KMS-11 (cell line): Measurements from ENCODE around the gene RBM27.

ENCODE experiments used
- H2AFZ ChIP-seq: fragments of 200-600 bp; sonication (generic); 2 replicates; pipeline ENCODE4 v1.6.1; 2016; ENCODE audit warnings: antibody characterized with exemption, mixed run types, low read depth
- H3K27ac ChIP-seq: fragments of 200-600 bp; sonication (generic); 2 replicates; pipeline ENCODE4 v1.6.1; 2016; ENCODE audit warnings: mild to moderate bottlenecking, mixed run types
- H3K27me3 ChIP-seq: fragments of 200-600 bp; sonication (generic); 2 replicates; pipeline ENCODE4 v1.6.1; 2017; ENCODE audit warnings: mild to moderate bottlenecking, low read depth, mixed run types, moderate library complexity; ENCODE audit not compliant: insufficient read depth
- H3K36me3 ChIP-seq: fragments of 200-600 bp; sonication (generic); 2 replicates; pipeline ENCODE4 v1.6.1; 2017; ENCODE audit warnings: mild to moderate bottlenecking, mixed run types; ENCODE audit not compliant: insufficient read depth
- H3K4me1 ChIP-seq: fragments of 200-600 bp; sonication (generic); 2 replicates; pipeline ENCODE4 v1.6.1; 2016; ENCODE audit warnings: mild to moderate bottlenecking, low read depth, mixed run types; ENCODE audit not compliant: poor library complexity, severe bottlenecking
- H3K4me2 ChIP-seq: fragments of 200-600 bp; sonication (generic); 2 replicates; pipeline ENCODE4 v1.7.0; 2016; ENCODE audit warnings: mild to moderate bottlenecking, mixed run types
- H3K4me3 ChIP-seq: fragments of 200-600 bp; sonication (generic); IDR thresholded peaks from 2 replicates; pipeline ENCODE4 v1.6.1; 2017; ENCODE audit warnings: low read depth, low read length, mixed read lengths; ENCODE audit not compliant: insufficient read depth
- H3K79me2 ChIP-seq: fragments of 200-600 bp; sonication (generic); 2 replicates; pipeline ENCODE4 v1.6.1; 2016; ENCODE audit warnings: low read depth, mixed run types; ENCODE audit not compliant: insufficient read depth
- H3K9ac ChIP-seq: fragments of 200-600 bp; sonication (generic); 2 replicates; pipeline ENCODE4 v1.6.1; 2016; ENCODE audit warnings: mild to moderate bottlenecking, mixed run types
- H4K20me1 ChIP-seq: fragments of 200-600 bp; sonication (generic); 2 replicates; pipeline ENCODE4 v1.6.1; 2016; ENCODE audit warnings: mild to moderate bottlenecking, mixed run types; ENCODE audit not compliant: insufficient read depth
- CTCF ChIP-seq: fragments of 200-600 bp; sonication (generic); conservative IDR thresholded peaks from 2 replicates; pipeline ENCODE4 v1.6.1; 2017; ENCODE audit warnings: low read depth, mild to moderate bottlenecking, antibody characterized with exemption, low read length, moderate library complexity, mixed read lengths

The RBM27 gene

DNA sequence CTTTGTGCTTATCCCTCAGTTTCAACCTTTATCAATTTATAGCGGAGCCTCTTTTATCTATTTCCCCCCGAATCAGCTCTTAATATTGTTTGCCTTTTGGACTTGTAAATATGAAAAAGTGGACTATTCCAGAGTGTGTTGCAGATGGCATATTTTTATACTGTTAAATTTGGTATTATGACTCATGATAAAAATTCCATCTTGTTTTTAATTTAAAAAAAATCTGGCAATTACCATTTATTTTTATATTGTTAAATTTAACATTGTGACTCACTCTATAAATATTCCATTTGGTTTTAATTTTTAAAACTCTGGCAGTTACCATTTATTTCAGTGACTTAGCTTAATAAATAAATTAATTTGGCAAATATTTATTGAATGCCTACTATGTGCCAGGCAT lies 37.5 kb downstream of the RBM27 start:
- Histone ChIP-seq H3K4me3 (no peak overlapping the region), H3K4me1 (peaks cover 13% of the 10 kb centered on the region), H3K9ac (no peak overlapping the region), H3K27ac (no peak overlapping the region), H2AFZ (no peak overlapping the region), H3K36me3 (no peaks in the 10 kb centered on the region; the same call in 1 of the 2 replicates), H4K20me1 (no peaks in the 10 kb centered on the region), H3K27me3 (no peaks in the 10 kb centered on the region), H3K79me2 (no peaks in the 10 kb centered on the region; the same call in 1 of the 2 replicates), H3K4me2 (no peak overlapping the region)
- TF ChIP-seq CTCF: no peak

GRCh38 chr5:146243247-146243646 lies 39.8 kb downstream of the RBM27 start:
- Histone ChIP-seq H3K4me3 (no peak overlapping the region), H3K79me2 (no peaks in the 10 kb centered on the region; the same call in 1 of the 2 replicates), H2AFZ (no peak overlapping the region), H3K36me3 (no peaks in the 10 kb centered on the region), H3K27ac (no peak overlapping the region), H3K9ac (no peak overlapping the region), H3K4me2 (no peak overlapping the region), H4K20me1 (no peaks in the 10 kb centered on the region), H3K27me3 (no peaks in the 10 kb centered on the region), H3K4me1 (peaks cover 10% of the 10 kb centered on the region)
- TF ChIP-seq CTCF: no peak

GRCh38 chr5:146248561-146248960 lies 45.2 kb downstream of the RBM27 start:
- no peak for TF ChIP-seq CTCF
- 0 out of 2 replicates have a peak, but pooled peaks cover 2% of the 10 kb centered on the region for H3K79me2 ChIP-seq

GRCh38 chr5:146249801-146250200 lies 46.4 kb downstream of the RBM27 start:
- no peak for TF ChIP-seq CTCF
- no peak overlapping the region for H3K4me3 ChIP-seq
- H3K4me1 ChIP-seq: peaks cover 7% of the 10 kb centered on the region
- no peak overlapping the region for H3K4me2 ChIP-seq
- no peak overlapping the region for H3K27ac ChIP-seq
- no peak overlapping the region for H2AFZ ChIP-seq
- H3K9ac ChIP-seq: no peak overlapping the region
- no peaks in the 10 kb centered on the region for H4K20me1 ChIP-seq
- H3K27me3 ChIP-seq: no peaks in the 10 kb centered on the region
- 0 out of 2 replicates have a peak, but pooled peaks cover 5% of the 10 kb centered on the region for H3K79me2 ChIP-seq
- no peaks in the 10 kb centered on the region for H3K36me3 ChIP-seq

More at GRCh38 chr5:146248561-146248960, 45.2 kb downstream of the RBM27 start:
- Histone ChIP-seq H3K27ac (no peak overlapping the region), H3K4me2 (no peak overlapping the region), H4K20me1 (no peaks in the 10 kb centered on the region), H3K27me3 (no peaks in the 10 kb centered on the region), H3K4me1 (no peaks in the 10 kb centered on the region), H2AFZ (no peak overlapping the region), H3K36me3 (no peaks in the 10 kb centered on the region), H3K9ac (no peak overlapping the region), H3K4me3 (no peak overlapping the region)
